GM23338 (cell line): ENCODE results near the gene METTL18. TPM values are rescaled to one million over a fixed set of nuclear protein-coding genes. Genes with fewer than 3 reads are reported as not detected.

Experiments
- ATAC-seq: fragments of 200-7000 bp; cut with Tn5 transposase; 3 replicates; pipeline ENCODE4 v1.9.1; 2020
- DNase-seq: peaks from one replicate; pipeline ENCODE4 v3.0.0-alpha.2; 2015; ENCODE audit warnings: low spot score
- H2AFZ ChIP-seq: fragments of 200-600 bp; sonication (generic); 2 replicates; pipeline ENCODE4 v1.8.0; 2016; ENCODE audit warnings: antibody characterized with exemption, mild to moderate bottlenecking, moderate library complexity
- H3F3A ChIP-seq: fragments of 200-600 bp; sonication (generic); replicated peaks from 2 replicates; pipeline ENCODE4 v1.8.0; 2017; ENCODE audit warnings: antibody characterized with exemption, mixed run types, low read depth
- H3K27ac ChIP-seq: fragments of 200-600 bp; sonication (generic); 2 replicates; pipeline ENCODE4 v1.6.1; 2016; ENCODE audit warnings: low read depth
- H3K27me3 ChIP-seq: fragments of 200-600 bp; sonication (generic); 2 replicates; pipeline ENCODE4 v1.8.0; 2016; ENCODE audit warnings: mild to moderate bottlenecking, mixed run types, moderate library complexity; ENCODE audit not compliant: insufficient read depth
- H3K36me3 ChIP-seq: fragments of 200-600 bp; sonication (generic); 2 replicates; pipeline ENCODE4 v1.8.0; 2016; ENCODE audit warnings: mild to moderate bottlenecking; ENCODE audit not compliant: insufficient read depth
- H3K4me1 ChIP-seq: fragments of 200-600 bp; sonication (generic); 2 replicates; pipeline ENCODE4 v1.8.0; 2016; ENCODE audit warnings: mild to moderate bottlenecking, moderate library complexity; ENCODE audit not compliant: insufficient read depth
- H3K4me2 ChIP-seq: fragments of 200-600 bp; sonication (generic); 2 replicates; pipeline ENCODE4 v1.7.1; 2017; ENCODE audit warnings: mixed run types
- H3K4me3 ChIP-seq: fragments of 200-600 bp; sonication (generic); 2 replicates; pipeline ENCODE4 v1.6.1; 2016; ENCODE audit warnings: mixed run types
- H3K79me2 ChIP-seq: fragments of 200-600 bp; sonication (generic); replicated peaks from 2 replicates; pipeline ENCODE4 v1.8.0; 2017; ENCODE audit warnings: mild to moderate bottlenecking; ENCODE audit not compliant: insufficient read depth
- H3K9me2 ChIP-seq: fragments of 200-600 bp; sonication (generic); 2 replicates; pipeline ENCODE4 v1.8.0; 2017; ENCODE audit not compliant: insufficient read depth
- H4K20me1 ChIP-seq: fragments of 200-600 bp; sonication (generic); replicated peaks from 2 replicates; pipeline ENCODE4 v1.8.0; 2017; ENCODE audit warnings: mild to moderate bottlenecking; ENCODE audit not compliant: insufficient read depth
- H3K27ac Mint-ChIP-seq: 2 replicates; pipeline ENCODE4 v1.8.0; 2020; ENCODE audit warnings: inconsistent platforms, mild to moderate bottlenecking, moderate library complexity, mixed read lengths
- H3K27me3 Mint-ChIP-seq: 3 replicates; pipeline ENCODE4 v1.8.0; 2022; ENCODE audit warnings: low read depth, mild to moderate bottlenecking, moderate library complexity, mixed read lengths, inconsistent platforms; ENCODE audit not compliant: insufficient read depth, poor library complexity
- H3K36me3 Mint-ChIP-seq: 3 replicates; pipeline ENCODE4 v1.8.0; 2021; ENCODE audit warnings: low read depth, mild to moderate bottlenecking, inconsistent platforms, moderate library complexity, mixed read lengths
- H3K4me1 Mint-ChIP-seq: 3 replicates; pipeline ENCODE4 v1.8.0; 2020; ENCODE audit warnings: mild to moderate bottlenecking, inconsistent platforms, mixed read lengths
- H3K4me3 Mint-ChIP-seq: 3 replicates; pipeline ENCODE4 v1.8.0; 2021; ENCODE audit warnings: moderate library complexity, mild to moderate bottlenecking, inconsistent platforms, mixed read lengths
- H3K9me3 Mint-ChIP-seq: 3 replicates; pipeline ENCODE4 v1.8.0; 2020; ENCODE audit warnings: moderate library complexity, mild to moderate bottlenecking, inconsistent platforms, mixed read lengths
- CREB1 ChIP-seq: fragments of 250-450 bp; sonication (Bioruptor Pico); IDR thresholded peaks from 2 replicates; pipeline ENCODE4 v1.5.0; 2020; ENCODE audit warnings: low read depth, mild to moderate bottlenecking, moderate library complexity
- EZH2 ChIP-seq: fragments of 200-600 bp; sonication (generic); IDR thresholded peaks from one replicate; pipeline ENCODE4 v1.8.0; 2017; ENCODE audit warnings: antibody characterized with exemption, mild to moderate bottlenecking, low read depth; ENCODE audit not compliant: unreplicated experiment
- EZH2phosphoT487 ChIP-seq: fragments of 200-600 bp; sonication (generic); IDR thresholded peaks from one replicate; pipeline ENCODE4 v1.8.1; 2018; ENCODE audit warnings: antibody characterized with exemption; ENCODE audit not compliant: unreplicated experiment
- JUNB ChIP-seq: IDR thresholded peaks from one replicate; pipeline ENCODE4 v1.6.1; 2016; ENCODE audit warnings: antibody characterized with exemption; ENCODE audit not compliant: unreplicated experiment
- NANOG ChIP-seq: IDR thresholded peaks from 2 replicates; pipeline ENCODE4 v1.6.1; 2016; ENCODE audit warnings: antibody characterized with exemption, borderline replicate concordance
- POLR2AphosphoS5 ChIP-seq: IDR thresholded peaks from 2 replicates; pipeline ENCODE4 v1.6.1; 2016; ENCODE audit warnings: antibody characterized with exemption, low read depth
- STAT1 ChIP-seq: IDR thresholded peaks from one replicate; pipeline ENCODE4 v1.6.1; 2016; ENCODE audit warnings: antibody characterized with exemption; ENCODE audit not compliant: unreplicated experiment
- ZNF114 ChIP-seq: fragments of 250-450 bp; sonication (Bioruptor Pico); IDR thresholded peaks from 2 replicates; pipeline ENCODE4 v1.5.0; 2020; ENCODE audit warnings: mild to moderate bottlenecking, moderate library complexity
- ZNF331 ChIP-seq: fragments of 250-450 bp; sonication (Bioruptor Pico); IDR thresholded peaks from 2 replicates; pipeline ENCODE4 v1.5.0; 2020; ENCODE audit warnings: low read depth, mild to moderate bottlenecking, moderate library complexity
- polyA plus RNA-seq: library from polyadenylated mRNA; unstranded; fragments of >200 nt; fragmentation: Nextera tagmentation; extraction: Ambion mirVana; gene quantifications from 2 replicates; pipeline ENCODE4 v1.2.1, GENCODE V29; 2016
- total RNA-seq: library from RNA; depleted of rRNA; stranded (reverse); fragments of >200 nt; shearing (Covaris generic); gene quantifications from 2 replicates; pipeline ENCODE4 v1.2.3, GENCODE V29; 2014
- TF ChIP-seq, protein P1 (sequence below): IDR thresholded peaks from one replicate; pipeline ENCODE4 v1.6.1; 2018; ENCODE audit warnings: antibody characterized with exemption; ENCODE audit not compliant: unreplicated experiment
- TF ChIP-seq, protein P2 (sequence below): fragments of 250-450 bp; sonication (Bioruptor Pico); IDR thresholded peaks from 2 replicates; pipeline ENCODE4 v1.5.0; 2020; ENCODE audit warnings: mild to moderate bottlenecking, moderate library complexity
- TF ChIP-seq, protein P3 (sequence below): IDR thresholded peaks from 2 replicates; pipeline ENCODE4 v1.6.1; 2016; ENCODE audit warnings: antibody characterized with exemption

Gene METTL18
- total and polyA plus RNA-seq, 2 experiments from 2014 or later: 9.9 to 13.6 TPM

DNA sequence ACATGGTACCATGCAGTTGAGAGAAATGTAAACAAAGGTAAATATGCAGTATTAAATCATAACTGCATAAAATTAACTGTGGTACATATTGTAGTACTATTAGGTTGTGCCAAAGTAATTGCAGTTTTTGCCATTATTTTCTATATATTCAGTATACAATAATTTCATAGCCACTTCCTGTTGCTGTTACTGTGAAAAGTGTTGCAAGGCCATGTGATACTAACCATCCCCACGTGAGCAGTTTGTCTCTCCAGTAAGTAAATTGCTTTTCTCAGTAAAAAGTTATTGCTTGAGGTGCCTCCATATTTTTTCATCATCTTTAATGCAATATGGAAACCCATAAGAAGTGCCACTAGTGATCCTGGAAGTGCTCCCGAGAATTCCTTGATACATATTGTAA lies 19.6 kb upstream of the METTL18 start:
- Histone ChIP-seq H3K27me3 (no peaks in the 10 kb centered on the region), H3K4me2 (no peak overlapping the region), H3K9me2 (no peaks in the 10 kb centered on the region), H3K36me3 (peaks cover 13% of the 10 kb centered on the region), H3F3A (no peaks in the 10 kb centered on the region), H3K27ac (no peak overlapping the region), H3K4me3 (no peak overlapping the region), H3K4me1 (no peaks in the 10 kb centered on the region), H4K20me1 (no peaks in the 10 kb centered on the region), H2AFZ (no peak overlapping the region), H3K79me2 (no peaks in the 10 kb centered on the region)
- Mint-ChIP-seq H3K4me3 (no peak overlapping the region), H3K9me3 (no peaks in the 10 kb centered on the region; the same call in 1 of the 3 replicates), H3K27ac (no peak overlapping the region), H3K27me3 (no peaks in the 10 kb centered on the region), H3K4me1 (no peaks in the 10 kb centered on the region), H3K36me3 (peaks cover 47% of the 10 kb centered on the region)
- TF ChIP-seq EZH2: no peak
- TF ChIP-seq CREB1 (CRISPR knock-in tag): no peak
- TF ChIP-seq POLR2AphosphoS5: no peak
- TF ChIP-seq, protein P1, sequence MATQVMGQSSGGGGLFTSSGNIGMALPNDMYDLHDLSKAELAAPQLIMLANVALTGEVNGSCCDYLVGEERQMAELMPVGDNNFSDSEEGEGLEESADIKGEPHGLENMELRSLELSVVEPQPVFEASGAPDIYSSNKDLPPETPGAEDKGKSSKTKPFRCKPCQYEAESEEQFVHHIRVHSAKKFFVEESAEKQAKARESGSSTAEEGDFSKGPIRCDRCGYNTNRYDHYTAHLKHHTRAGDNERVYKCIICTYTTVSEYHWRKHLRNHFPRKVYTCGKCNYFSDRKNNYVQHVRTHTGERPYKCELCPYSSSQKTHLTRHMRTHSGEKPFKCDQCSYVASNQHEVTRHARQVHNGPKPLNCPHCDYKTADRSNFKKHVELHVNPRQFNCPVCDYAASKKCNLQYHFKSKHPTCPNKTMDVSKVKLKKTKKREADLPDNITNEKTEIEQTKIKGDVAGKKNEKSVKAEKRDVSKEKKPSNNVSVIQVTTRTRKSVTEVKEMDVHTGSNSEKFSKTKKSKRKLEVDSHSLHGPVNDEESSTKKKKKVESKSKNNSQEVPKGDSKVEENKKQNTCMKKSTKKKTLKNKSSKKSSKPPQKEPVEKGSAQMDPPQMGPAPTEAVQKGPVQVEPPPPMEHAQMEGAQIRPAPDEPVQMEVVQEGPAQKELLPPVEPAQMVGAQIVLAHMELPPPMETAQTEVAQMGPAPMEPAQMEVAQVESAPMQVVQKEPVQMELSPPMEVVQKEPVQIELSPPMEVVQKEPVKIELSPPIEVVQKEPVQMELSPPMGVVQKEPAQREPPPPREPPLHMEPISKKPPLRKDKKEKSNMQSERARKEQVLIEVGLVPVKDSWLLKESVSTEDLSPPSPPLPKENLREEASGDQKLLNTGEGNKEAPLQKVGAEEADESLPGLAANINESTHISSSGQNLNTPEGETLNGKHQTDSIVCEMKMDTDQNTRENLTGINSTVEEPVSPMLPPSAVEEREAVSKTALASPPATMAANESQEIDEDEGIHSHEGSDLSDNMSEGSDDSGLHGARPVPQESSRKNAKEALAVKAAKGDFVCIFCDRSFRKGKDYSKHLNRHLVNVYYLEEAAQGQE: no peak
- no peak for TF ChIP-seq ZNF331
- TF ChIP-seq NANOG: no peak
- no peak for TF ChIP-seq STAT1
- TF ChIP-seq JUNB: no peak
- no peak for TF ChIP-seq ZNF114 (CRISPR knock-in tag)
- ATAC-seq (no peak), DNase-seq (no peak)

DNA sequence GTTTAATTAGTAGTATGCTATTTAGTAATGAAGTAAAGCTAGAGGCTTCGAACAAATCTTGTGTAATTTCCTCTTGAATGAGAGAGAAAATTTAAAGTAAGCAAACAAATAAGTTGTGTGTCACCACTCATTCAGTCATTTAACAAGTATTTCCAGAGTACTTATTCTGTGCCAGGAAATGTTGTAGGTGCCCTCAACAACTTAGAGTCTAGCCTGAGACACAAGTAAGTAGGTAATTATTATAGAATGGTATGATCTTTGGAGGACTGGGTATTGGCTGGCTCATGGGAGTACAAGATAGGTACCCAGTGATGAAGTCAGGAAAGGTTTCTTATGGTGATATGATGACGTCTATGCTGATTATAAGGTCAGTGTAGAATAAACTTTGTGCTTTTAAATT lies 17.4 kb upstream of the METTL18 start:
- no peak overlapping the region for H3K27ac ChIP-seq
- H3K4me1 ChIP-seq: no peaks in the 10 kb centered on the region
- no peaks in the 10 kb centered on the region for H3F3A ChIP-seq
- H3K4me2 ChIP-seq: no peak overlapping the region
- H4K20me1 ChIP-seq: no peaks in the 10 kb centered on the region
- no peaks in the 10 kb centered on the region for H3K27me3 Mint-ChIP-seq
- no peaks in the 10 kb centered on the region for H3K79me2 ChIP-seq
- H3K4me3 ChIP-seq: no peak overlapping the region
- H3K4me3 Mint-ChIP-seq: no peak overlapping the region
- no peak overlapping the region for H3K27ac Mint-ChIP-seq
- H2AFZ ChIP-seq: no peak overlapping the region
- H3K9me3 Mint-ChIP-seq: no peaks in the 10 kb centered on the region; the same call in 2 of the 3 replicates
- H3K27me3 ChIP-seq: no peaks in the 10 kb centered on the region
- DNase-seq (no peak), ATAC-seq (no peak)
- peaks cover 17% of the 10 kb centered on the region for H3K36me3 ChIP-seq
- H3K9me2 ChIP-seq: no peaks in the 10 kb centered on the region
- H3K36me3 Mint-ChIP-seq: peaks cover 44% of the 10 kb centered on the region
- H3K4me1 Mint-ChIP-seq: no peaks in the 10 kb centered on the region
- TF ChIP-seq EZH2 (no peak), EZH2phosphoT487 (no peak), NANOG (no peak), JUNB (no peak), STAT1 (no peak), CREB1 (CRISPR knock-in tag) (no peak), ZNF331 (no peak)
- TF ChIP-seq, protein P2, sequence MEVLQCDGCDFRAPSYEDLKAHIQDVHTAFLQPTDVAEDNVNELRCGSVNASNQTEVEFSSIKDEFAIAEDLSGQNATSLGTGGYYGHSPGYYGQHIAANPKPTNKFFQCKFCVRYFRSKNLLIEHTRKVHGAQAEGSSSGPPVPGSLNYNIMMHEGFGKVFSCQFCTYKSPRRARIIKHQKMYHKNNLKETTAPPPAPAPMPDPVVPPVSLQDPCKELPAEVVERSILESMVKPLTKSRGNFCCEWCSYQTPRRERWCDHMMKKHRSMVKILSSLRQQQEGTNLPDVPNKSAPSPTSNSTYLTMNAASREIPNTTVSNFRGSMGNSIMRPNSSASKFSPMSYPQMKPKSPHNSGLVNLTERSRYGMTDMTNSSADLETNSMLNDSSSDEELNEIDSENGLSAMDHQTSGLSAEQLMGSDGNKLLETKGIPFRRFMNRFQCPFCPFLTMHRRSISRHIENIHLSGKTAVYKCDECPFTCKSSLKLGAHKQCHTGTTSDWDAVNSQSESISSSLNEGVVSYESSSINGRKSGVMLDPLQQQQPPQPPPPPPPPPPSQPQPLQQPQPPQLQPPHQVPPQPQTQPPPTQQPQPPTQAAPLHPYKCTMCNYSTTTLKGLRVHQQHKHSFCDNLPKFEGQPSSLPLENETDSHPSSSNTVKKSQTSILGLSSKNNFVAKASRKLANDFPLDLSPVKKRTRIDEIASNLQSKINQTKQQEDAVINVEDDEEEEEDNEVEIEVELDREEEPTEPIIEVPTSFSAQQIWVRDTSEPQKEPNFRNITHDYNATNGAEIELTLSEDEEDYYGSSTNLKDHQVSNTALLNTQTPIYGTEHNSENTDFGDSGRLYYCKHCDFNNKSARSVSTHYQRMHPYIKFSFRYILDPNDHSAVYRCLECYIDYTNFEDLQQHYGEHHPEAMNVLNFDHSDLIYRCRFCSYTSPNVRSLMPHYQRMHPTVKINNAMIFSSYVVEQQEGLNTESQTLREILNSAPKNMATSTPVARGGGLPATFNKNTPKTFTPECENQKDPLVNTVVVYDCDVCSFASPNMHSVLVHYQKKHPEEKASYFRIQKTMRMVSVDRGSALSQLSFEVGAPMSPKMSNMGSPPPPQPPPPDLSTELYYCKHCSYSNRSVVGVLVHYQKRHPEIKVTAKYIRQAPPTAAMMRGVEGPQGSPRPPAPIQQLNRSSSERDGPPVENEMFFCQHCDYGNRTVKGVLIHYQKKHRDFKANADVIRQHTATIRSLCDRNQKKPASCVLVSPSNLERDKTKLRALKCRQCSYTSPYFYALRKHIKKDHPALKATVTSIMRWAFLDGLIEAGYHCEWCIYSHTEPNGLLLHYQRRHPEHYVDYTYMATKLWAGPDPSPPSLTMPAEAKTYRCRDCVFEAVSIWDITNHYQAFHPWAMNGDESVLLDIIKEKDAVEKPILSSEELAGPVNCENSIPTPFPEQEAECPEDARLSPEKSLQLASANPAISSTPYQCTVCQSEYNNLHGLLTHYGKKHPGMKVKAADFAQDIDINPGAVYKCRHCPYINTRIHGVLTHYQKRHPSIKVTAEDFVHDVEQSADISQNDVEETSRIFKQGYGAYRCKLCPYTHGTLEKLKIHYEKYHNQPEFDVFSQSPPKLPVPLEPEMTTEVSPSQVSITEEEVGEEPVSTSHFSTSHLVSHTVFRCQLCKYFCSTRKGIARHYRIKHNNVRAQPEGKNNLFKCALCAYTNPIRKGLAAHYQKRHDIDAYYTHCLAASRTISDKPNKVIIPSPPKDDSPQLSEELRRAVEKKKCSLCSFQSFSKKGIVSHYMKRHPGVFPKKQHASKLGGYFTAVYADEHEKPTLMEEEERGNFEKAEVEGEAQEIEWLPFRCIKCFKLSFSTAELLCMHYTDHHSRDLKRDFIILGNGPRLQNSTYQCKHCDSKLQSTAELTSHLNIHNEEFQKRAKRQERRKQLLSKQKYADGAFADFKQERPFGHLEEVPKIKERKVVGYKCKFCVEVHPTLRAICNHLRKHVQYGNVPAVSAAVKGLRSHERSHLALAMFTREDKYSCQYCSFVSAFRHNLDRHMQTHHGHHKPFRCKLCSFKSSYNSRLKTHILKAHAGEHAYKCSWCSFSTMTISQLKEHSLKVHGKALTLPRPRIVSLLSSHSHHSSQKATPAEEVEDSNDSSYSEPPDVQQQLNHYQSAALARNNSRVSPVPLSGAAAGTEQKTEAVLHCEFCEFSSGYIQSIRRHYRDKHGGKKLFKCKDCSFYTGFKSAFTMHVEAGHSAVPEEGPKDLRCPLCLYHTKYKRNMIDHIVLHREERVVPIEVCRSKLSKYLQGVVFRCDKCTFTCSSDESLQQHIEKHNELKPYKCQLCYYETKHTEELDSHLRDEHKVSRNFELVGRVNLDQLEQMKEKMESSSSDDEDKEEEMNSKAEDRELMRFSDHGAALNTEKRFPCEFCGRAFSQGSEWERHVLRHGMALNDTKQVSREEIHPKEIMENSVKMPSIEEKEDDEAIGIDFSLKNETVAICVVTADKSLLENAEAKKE (CRISPR knock-in tag): no peak
- TF ChIP-seq, protein P3, sequence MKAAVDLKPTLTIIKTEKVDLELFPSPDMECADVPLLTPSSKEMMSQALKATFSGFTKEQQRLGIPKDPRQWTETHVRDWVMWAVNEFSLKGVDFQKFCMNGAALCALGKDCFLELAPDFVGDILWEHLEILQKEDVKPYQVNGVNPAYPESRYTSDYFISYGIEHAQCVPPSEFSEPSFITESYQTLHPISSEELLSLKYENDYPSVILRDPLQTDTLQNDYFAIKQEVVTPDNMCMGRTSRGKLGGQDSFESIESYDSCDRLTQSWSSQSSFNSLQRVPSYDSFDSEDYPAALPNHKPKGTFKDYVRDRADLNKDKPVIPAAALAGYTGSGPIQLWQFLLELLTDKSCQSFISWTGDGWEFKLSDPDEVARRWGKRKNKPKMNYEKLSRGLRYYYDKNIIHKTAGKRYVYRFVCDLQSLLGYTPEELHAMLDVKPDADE: no peak
